Heart right ventricle (tissue), 16 donors: ENCODE results near the gene TBC1D2B. TPM values are rescaled to one million over a fixed set of nuclear protein-coding genes. Genes with fewer than 3 reads are reported as not detected.

Experiments
- ATAC-seq, 8 donors: fragments of 200-7000 bp; cut with Tn5 transposase; one replicate each; pipeline ENCODE4 v1.9.1; 2020; ENCODE audit warnings: mild to moderate bottlenecking in 8 of 8, moderate library complexity in 8 of 8, moderate number of reproducible peaks in 1 of 8
- DNase-seq, 2 donors: peaks; one replicate each; pipeline ENCODE4 v3.0.0-alpha.2; 2020
- H3K27ac ChIP-seq, 10 donors: fragments of 200-600 bp; sonication (generic) in 2 of 10; one replicate each; pipeline versions ENCODE4 v1.5.0 to v1.8.0; 2020 to 2022; ENCODE audit warnings: mild to moderate bottlenecking in 3 of 10
- H3K27me3 ChIP-seq, 7 donors: fragments of 200-600 bp; one replicate each; pipeline ENCODE4 v1.8.0; 2021 to 2022; ENCODE audit warnings: mild to moderate bottlenecking in 2 of 7
- H3K36me3 ChIP-seq, 9 donors: fragments of 200-600 bp; sonication (generic) in 1 of 9; one replicate each; pipeline versions ENCODE4 v1.5.0 to v1.8.0; 2020 to 2022; ENCODE audit warnings: mild to moderate bottlenecking in 2 of 9
- H3K4me1 ChIP-seq, 9 donors: fragments of 200-600 bp; sonication (generic) in 1 of 9; one replicate each; pipeline versions ENCODE4 v1.5.0 to v1.8.0; 2020 to 2022; ENCODE audit warnings: mild to moderate bottlenecking in 4 of 9
- H3K4me3 ChIP-seq, 10 donors: fragments of 200-600 bp; sonication (generic) in 2 of 10; one replicate each; pipeline versions ENCODE4 v1.5.0 to v1.8.0; 2020 to 2022; ENCODE audit warnings: mild to moderate bottlenecking in 7 of 10, moderate library complexity in 2 of 10
- H3K9me3 ChIP-seq, 11 donors: fragments of 200-600 bp in 10 of 11; sonication (generic) in 2 of 11; one replicate each; pipeline versions ENCODE4 v1.5.0 to v1.8.0; 2013 to 2022; ENCODE audit warnings: mild to moderate bottlenecking in 2 of 11, control low read depth in 1 of 11, moderate library complexity in 1 of 11
- WGBS, 2 donors: extraction: QIAGEN DNeasy Blood & Tissue Kit; methylation state at CpG; one replicate each; pipeline ENCODE4 v1.1.7; 2013; ENCODE audit warnings: inconsistent platforms in 1 of 2; 5-methylcytosine and 5-hydroxymethylcytosine counted together
- intact Hi-C, 10 donors: fragments of 100-400 bp; cut with DNase I; formaldehyde crosslinking; loops; one replicate each; pipeline versions ENCODE4 v1.11.1 to v1.14.2; 2022
- polyA plus RNA-seq, 2 donors: library from polyadenylated mRNA; stranded (reverse); fragments of 200-250 nt; gene quantifications; one replicate each; pipeline ENCODE4 v1.2.3, GENCODE V29; 2013
- total RNA-seq, 10 donors: library from RNA; stranded (reverse); fragmentation: NEBNext Ultra II Directional in 3 of 10; extraction: Animal tissue kit (Norgen Biotek cat#: 25700) in 3 of 10; gene quantifications; one replicate each; pipeline versions ENCODE4 v1.2.1 to v1.2.4, GENCODE V29; 2021 to 2023
- TF ChIP-seq, protein P1 (sequence below), 9 donors: fragments of 200-600 bp; sonication (generic) in 2 of 9; IDR thresholded peaks; one replicate each; pipeline versions ENCODE4 v1.5.0 to v1.8.0; 2021 to 2022; ENCODE audit warnings: antibody characterized with exemption in 9 of 9, mild to moderate bottlenecking in 5 of 9, moderate library complexity in 1 of 9
- donor health status: Arrhythmogenic right ventricular cardiomyopathy.
- donor health status: ischemic (EF 13 %, LVEDD 7.1; RV severe dilation, severe dysfunction).
- donor health status: healthy with polysubstance abuse.
- donor health status: DM: no; HTN: yes; CAD: no.
- donor health status: DM: no; HTN: no; CAD: no.
- donor health status: ischemic (EF 25% LVEDD 6.9; RV normal size, moderate dysfunction).
- donor health status: ischemic (EF 25% LVEDD 5.7; RV mildly dilated, moderate dysfunction).
- donor health status: healthy.
- donor health status: DM: yes; HTN: yes; CAD: no.
- donor health status: Ischemic cardiomyopathy.
- donor health status: ischemic (EF 35%, LVEDD 5.7; RV mildly dilated, moderate dysfunction).
- donor health status: nonischemic (EF 11% LVEDD 7.7; RV severe dilation, severe dysfunction).
- donor health status: DM: yes; HTN: yes; CAD: no.
- donor health status: PGD.
- donor health status: ischemic (EF 29% LVEDD 5.4; RV normal size, mild dysfunction).
- donor health status: nonischemic (EF 23%, LVEDD 6.1; RV moderate dilation, normal function).

TBC1D2B gene
- total and polyA plus RNA-seq, 12 donors: 4.7 to 20.8 (median 9.6) TPM

DNA sequence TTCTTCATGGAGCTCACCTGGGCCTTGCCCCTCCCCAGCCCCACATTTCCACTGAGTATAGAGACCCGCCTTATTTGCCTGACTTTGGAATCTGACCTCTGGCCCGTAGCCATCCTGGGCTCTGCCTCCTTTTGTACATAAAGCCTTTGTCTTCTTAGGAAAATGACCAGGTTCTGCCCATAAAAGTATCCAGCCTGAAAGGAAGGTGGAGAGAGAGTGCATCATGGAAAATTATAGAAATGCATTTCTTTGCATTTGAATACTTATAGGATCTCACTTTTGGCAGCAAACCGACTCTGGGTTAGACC, 11.2 kb upstream of the TBC1D2B start:
- 82 to 88% methylated on average over 3 of the region's 3 CpGs for WGBS, 2 donors
- Histone ChIP-seq H3K27me3 (no peaks in the 10 kb centered on the region), H3K27ac (peak overlapping the region in 1 of 10 donors; percentile 51), H3K9me3 (no peaks in the 10 kb centered on the region), H3K4me1 (peaks cover 10 to 45% (median 24%) of the 10 kb centered on the region in 9 donors), H3K36me3 (no peaks in the 10 kb centered on the region), H3K4me3 (no peak overlapping the region)
- intact Hi-C loops: no loop called here
- TF ChIP-seq, protein P1, sequence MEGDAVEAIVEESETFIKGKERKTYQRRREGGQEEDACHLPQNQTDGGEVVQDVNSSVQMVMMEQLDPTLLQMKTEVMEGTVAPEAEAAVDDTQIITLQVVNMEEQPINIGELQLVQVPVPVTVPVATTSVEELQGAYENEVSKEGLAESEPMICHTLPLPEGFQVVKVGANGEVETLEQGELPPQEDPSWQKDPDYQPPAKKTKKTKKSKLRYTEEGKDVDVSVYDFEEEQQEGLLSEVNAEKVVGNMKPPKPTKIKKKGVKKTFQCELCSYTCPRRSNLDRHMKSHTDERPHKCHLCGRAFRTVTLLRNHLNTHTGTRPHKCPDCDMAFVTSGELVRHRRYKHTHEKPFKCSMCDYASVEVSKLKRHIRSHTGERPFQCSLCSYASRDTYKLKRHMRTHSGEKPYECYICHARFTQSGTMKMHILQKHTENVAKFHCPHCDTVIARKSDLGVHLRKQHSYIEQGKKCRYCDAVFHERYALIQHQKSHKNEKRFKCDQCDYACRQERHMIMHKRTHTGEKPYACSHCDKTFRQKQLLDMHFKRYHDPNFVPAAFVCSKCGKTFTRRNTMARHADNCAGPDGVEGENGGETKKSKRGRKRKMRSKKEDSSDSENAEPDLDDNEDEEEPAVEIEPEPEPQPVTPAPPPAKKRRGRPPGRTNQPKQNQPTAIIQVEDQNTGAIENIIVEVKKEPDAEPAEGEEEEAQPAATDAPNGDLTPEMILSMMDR (IDR thresholded peaks at IDR 0.05): no peak
- DNase-seq (no peak), ATAC-seq (no peak)

DNA sequence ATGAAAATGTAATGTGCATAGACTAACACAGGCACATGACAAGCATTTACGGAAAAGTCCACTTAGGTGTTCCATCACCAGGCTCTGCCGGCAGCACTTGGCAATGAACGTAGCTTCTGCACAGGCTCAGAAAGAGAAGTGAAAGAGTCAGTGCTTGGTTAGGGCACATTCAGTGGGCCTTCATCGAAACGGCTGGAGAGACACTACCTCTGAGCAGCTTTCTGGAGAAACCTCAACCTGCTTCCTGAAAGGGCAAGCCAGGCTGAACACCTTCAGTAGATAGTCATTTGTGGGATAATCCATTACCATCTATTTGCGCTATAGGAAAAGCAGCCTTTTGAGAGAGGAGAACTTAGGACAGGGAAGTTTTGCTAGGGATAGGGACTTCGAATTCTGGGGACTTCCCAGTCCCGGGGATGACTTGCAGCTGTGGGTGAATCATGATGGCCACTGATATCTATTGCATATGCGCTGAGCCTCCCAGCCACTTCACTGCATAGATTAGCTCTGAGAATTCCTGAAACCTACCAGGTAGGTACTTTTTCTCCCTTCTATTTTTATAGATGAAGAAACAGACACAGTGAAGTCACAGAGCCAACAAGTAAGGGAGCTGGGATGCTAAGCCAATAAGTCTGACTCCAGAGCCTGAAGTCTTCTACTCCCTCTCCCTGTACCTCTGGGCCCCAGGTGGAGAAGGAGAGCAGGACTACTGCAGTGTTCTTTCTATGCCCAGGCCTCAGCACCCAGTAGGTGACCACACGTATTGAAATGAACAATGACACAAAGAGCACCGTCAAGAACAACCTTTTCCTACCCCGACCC, 10.7 kb upstream of the TBC1D2B start:
- Histone ChIP-seq H3K4me3 (no peak overlapping the region), H3K27me3 (no peaks in the 10 kb centered on the region), H3K9me3 (no peaks in the 10 kb centered on the region), H3K36me3 (no peaks in the 10 kb centered on the region), H3K27ac (peak overlapping the region in 1 of 10 donors; percentile 51), H3K4me1 (peaks cover 9 to 44% (median 21%) of the 10 kb centered on the region in 9 donors)
- intact Hi-C loops: no loop called here
- ATAC-seq: peak in 1 of 8 donors; percentile 13
- DNase-seq: no peak
- TF ChIP-seq, protein P1 (IDR thresholded peaks at IDR 0.05): no peak
- 90 to 91% methylated on average over 12 of the region's 12 CpGs for WGBS, 2 donors

DNA sequence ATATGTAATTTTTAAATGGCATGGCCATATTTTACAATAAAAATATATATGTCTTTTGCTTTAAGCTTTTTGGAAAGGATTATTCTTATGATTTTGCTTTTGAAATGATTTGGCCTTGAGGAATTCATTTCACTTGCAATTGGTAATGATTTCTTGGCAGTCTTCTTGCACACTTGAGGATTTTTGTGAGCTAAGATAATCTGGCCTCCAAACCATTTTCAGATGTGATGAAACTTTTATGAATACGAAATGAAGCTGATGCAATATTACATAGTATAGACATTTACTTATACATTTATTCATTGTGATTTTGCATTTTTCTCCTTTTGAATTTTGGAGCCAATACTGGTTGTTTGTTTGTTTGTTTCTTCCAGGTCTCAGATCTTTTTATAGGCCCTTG, 8.4 kb upstream of the TBC1D2B start:
- DNase-seq (no peak), ATAC-seq (no peak)
- peaks cover 0 to 49% (median 5%) of the 10 kb centered on the region in 9 donors for H3K4me1 ChIP-seq
- no peak overlapping the region for H3K27ac ChIP-seq
- intact Hi-C loops: no loop called here
- no peaks in the 10 kb centered on the region for H3K9me3 ChIP-seq
- WGBS, 2 donors: 75 to 83% methylated on average over 1 of the region's 1 CpG
- H3K27me3 ChIP-seq: no peaks in the 10 kb centered on the region
- TF ChIP-seq, protein P1 (IDR thresholded peaks at IDR 0.05): no peak
- no peak overlapping the region for H3K4me3 ChIP-seq
- no peaks in the 10 kb centered on the region for H3K36me3 ChIP-seq

DNA sequence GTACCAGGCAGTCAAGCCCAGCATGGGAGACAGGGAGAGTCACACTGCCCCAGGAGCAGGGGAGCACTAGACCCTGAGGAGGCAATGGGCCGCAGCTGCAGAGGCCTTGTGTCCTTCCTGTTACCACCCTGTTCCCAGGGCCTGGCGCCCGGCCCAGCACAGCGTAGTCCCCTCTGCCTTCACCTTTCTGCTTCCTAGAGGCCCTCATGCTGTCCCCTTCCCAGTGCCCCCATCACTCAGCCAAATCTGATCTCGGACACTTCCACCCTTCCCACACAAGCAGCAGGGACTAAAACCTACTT, 6.9 kb upstream of the TBC1D2B start:
- ATAC-seq: peak in 2 of 8 donors; percentile 18 to 23
- intact Hi-C loops: no loop called here
- H3K36me3 ChIP-seq: no peaks in the 10 kb centered on the region

More for the DNA sequence above, 6.9 kb upstream of the TBC1D2B start:
- WGBS, 2 donors: 59 to 73% methylated on average over 5 of the region's 5 CpGs
- no peaks in the 10 kb centered on the region for H3K9me3 ChIP-seq
- H3K27me3 ChIP-seq: no peaks in the 10 kb centered on the region
- TF ChIP-seq, protein P1 (IDR thresholded peaks at IDR 0.05): no peak
- H3K4me1 ChIP-seq: peaks cover 0 to 49% (median 5%) of the 10 kb centered on the region in 9 donors
- H3K4me3 ChIP-seq: no peak overlapping the region
- no peak overlapping the region for H3K27ac ChIP-seq
- DNase-seq: no peak
